HG03025 (cell line): ENCODE measurements around the gene SETD7.

ENCODE experiments used
- ATAC-seq: cut with Tn5 transposase; IDR thresholded peaks from one replicate; pipeline ENCODE4 v1.9.1; 2021; ENCODE audit warnings: mild to moderate bottlenecking, moderate library complexity; ENCODE audit not compliant: unreplicated experiment, low FRiP score

SETD7 gene

DNA sequence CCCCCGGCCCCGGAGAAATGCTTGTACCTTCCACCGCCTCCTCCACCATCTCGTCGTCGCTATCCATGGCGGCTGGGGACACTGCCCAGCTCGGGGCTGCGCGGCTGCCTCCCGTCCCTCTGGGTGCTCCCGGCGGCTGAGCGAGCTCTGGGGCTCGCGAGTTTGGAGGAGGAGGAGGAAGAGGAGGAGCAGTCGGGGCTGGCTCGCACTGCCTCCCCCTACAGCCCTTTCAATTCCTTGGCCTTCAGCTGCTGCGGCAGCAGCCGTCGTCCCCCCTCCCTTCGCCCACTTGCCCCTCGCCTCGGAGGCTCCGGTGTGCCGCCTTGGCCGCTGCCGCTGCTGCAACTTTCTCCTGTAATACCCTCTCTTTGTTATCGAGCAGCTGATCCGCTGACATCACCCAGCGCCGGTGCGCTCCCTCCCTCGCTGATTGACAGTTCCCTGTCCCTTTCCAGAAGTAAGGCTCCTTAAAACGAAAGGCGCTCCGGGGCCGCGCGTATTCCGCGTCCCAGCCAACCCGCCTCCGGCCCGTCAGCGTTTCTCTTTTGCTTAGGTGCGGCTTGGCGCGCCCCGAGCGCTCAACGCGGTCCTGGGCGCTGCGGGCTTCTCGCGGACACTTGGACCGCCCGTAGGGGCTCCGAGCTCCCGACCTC is at the start of gene SETD7:
SETD7 (minus strand) TSS at position 149 of the 653 bp plus-strand sequence; CDS start at position 67, 82 bp downstream.
- ATAC-seq, result no peak

- ATAC-seq, result no peak
Measured at GRCh38 chr4:139605516-139605915, 49.5 kb upstream of the SETD7 start.

DNA sequence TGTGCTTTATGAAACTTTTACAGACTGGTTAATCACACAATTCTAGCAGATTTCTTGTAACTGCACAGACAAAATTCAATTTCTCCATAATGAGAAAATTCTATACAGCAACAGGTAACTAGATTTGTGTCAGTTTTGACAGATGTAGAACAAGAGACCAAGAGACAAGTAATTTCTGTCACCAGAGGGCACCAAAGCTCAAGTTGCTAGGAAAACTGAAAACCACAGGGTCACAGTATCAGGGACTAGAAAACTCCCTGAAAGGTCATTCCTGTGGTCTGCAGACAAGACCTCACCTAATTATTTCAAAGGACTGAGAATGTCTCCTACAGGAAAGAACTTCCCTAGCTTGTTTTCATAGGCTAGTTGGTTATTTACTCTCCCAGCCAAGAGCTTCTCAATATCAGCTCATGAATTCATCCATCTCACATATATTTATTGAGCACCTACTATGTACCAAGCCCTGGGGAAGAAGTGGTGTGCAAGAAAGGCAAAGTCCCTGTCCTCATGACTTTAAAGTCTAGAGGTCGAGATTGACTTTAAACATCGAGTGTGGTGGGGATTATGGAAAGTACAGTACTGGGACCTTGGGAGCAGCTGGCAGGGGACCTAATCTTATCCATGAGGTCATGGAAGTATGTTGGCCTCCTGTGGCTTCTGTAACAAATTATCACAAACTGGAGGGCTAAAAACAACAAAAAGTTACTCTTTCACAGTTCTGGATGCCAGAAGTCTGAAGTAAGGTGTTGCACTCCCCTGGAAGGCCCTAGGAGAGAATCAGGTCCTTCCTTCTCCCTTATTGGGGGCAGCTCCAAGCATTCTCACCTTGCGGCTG is 47.8 kb upstream of the SETD7 start:
- ATAC-seq, result no peak

DNA sequence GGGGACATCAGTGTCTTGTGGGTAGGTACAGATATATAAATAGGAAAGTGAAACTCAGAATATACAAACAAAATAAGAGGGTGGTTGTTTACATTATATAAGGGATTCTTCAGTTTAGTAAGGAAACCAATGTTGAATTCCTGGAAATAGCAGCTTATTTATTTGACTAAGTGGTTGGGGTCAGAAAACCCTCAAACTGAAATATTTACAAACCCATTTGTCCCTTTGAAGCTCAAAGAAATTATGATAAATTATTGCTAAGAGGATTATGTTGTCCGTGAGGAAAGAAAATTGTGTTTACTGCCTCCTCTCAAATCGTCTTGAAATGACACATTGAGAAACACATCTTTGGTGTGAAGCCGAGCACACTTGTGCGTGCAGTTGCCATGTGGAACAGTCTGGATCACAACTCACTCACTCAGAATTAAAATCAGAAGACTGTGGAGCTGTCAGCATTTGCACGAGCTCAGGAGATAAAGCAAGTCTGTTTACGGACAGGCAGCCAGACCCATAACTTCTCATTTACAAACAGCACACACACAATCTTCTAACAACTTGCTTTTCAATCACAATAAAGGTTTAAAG is 46.8 kb upstream of the SETD7 start:
- no peak for ATAC-seq

DNA sequence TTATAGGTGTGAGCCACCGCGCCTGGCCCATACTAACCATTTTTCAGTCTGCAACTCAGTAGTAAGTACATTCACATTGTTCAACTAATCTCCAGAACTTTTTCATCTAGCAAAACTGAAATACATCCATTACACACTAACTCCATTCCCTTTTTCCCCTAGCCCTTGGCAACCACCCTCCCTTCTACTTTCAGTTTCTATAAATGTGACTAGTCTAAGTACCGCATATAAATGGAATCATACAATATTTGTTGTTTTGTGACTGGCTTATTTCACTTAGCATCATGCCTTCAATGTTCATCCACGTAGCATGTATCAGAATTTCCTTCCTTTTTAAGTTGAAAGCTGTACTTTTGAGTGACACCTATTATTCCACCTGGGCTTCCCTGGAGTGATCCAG is 44.6 kb upstream of the SETD7 start:
- no peak for ATAC-seq

DNA sequence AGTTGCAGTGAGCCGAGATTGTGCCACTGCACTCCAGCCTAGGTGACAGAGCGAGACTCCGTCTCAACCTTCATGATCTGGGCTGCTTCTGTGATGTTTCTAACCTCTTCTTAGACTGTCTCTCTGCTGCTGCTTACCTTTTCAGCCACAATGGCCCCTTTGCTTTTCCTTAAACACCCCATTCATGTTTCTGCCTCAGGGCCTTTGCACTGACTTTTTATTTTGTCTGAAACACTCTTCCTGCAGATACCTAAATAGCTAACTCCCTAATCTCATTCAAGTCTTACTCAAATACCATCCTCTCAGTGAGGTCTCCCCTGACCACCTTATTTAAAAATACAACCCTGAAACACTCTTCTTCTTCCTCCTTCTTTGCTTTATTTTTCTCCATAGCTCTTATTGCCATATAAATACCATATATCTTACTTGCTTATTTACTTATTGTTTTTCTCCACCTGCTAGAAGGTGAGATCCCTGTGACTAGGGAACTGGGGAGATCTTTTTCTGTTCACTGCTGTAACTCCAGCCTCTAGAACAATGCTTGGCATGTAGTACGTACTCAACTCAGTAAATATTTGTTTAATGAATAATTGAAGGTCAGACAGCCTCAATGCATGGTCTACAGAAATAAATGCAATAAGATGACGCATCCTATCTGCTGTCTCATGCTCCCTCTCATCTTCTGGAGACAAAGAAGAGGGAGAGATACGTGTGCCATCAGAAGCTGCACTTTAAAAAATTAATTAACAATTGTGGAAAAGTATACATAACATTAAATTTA is 43.8 kb upstream of the SETD7 start:
- ATAC-seq, result no peak

GRCh38 chr4:139599076-139599475 is 43.1 kb upstream of the SETD7 start:
- no peak for ATAC-seq

- ATAC-seq, result no peak
Measured at GRCh38 chr4:139596684-139597279, 40.8 kb upstream of the SETD7 start.

- ATAC-seq, result no peak
Measured at GRCh38 chr4:139596034-139596683, 40.1 kb upstream of the SETD7 start.

- no peak for ATAC-seq
Measured at GRCh38 chr4:139594591-139595185, 38.7 kb upstream of the SETD7 start.

DNA sequence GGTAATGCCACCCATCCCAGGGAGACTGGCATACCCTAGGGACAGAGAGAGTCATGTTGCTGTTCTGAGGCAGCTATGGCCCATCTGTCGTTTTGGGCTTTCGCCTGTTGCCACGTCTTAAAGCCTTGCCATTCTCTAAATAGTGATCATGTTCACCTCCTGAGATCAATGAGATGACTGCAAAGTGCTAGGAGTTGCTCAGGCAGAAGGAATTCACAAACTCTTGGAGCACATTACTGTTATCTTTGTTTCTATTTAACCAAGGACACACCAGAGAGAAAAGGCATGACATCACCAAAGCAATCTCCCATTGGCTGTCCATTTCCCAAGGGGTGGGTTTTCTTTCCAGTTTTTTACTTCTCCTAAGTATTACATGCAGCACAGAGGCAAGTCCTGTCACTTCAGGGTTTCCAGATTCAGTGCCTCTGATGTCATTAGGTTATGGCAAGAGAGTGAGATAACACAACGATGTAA is 37.1 kb upstream of the SETD7 start:
- no peak for ATAC-seq

- ATAC-seq, result no peak
Measured at GRCh38 chr4:139589336-139590018, 33.5 kb upstream of the SETD7 start.

DNA sequence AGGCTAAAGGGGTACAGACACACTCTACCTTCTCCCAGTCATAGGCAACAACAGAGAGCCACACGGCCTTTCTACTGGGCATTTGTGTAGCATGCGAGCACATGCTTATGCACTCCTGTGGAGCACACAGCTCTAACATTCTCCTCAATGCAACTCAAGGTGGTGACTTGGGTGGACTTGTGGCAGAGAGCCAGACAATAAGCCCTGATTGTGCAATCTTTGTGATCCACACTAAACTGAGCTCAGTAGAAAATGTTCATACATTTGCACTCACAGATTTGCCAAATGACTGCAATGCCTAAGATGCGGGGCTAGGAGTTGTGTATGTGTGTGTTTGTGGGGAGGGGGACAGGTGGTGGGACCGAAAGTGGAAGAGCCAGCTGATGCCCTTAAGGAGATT is 31.4 kb upstream of the SETD7 start:
- no peak for ATAC-seq

GRCh38 chr4:139585473-139585872 is 29.5 kb upstream of the SETD7 start:
- ATAC-seq, result no peak

DNA sequence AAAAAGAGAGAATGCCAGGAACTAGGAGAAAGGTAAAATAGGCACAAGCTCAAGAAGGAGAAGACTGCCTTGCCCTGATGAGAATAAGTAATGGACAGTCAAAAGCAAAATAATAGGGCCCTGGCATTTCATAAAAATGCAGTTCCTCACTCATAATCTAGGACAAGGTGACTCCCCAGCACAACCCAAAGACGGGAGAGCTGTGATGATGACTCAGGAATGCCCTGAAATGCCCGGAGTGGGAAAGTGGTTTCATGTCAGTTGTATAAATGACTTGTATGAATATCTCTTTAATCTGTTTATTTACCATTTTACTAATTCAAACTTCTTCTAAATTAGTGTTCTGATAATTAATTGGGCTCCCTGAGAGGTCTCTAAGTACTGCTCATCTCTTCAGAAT is 28.8 kb upstream of the SETD7 start:
- no peak for ATAC-seq

DNA sequence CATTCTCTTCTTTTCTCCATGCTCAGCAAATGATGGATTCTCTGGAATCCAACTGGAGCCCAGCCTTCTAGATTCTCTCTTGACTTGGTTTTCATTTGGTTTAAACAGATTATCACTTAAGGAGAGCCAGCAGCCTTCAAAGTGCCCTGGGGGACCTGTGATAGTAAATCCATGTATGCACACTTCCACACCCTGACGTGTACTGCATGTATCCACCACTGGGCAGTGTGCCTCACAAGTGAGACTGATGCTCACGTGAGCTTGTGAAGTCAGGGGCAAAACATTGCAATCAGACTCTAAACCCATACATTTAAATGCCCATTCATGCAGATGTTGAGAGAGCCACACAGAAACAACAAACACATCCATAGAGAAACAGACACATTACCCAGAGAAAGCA is 28.0 kb upstream of the SETD7 start:
- ATAC-seq, result no peak

- ATAC-seq, result no peak
Measured at GRCh38 chr4:139582044-139582443, 26.0 kb upstream of the SETD7 start.

DNA sequence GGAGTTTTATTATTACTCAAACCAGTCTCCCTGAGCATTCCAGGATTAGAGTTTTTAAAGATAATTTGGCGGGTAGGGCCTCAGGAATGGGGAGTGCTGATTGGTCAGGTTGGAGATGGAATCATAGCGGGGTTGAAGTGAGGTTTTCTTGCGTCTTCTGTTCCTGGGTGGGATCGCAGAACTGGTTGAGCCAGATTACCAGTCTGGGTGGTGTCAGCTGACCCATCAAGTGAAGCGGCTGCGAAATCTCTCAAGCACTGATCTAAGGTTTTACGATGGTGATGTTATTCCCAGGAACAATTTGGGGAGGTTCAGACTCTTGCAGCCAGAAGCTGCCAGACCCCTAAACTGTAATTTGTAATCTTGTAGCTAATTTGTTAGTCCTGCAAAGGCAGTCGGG is 25.1 kb upstream of the SETD7 start:
- ATAC-seq, result no peak

DNA sequence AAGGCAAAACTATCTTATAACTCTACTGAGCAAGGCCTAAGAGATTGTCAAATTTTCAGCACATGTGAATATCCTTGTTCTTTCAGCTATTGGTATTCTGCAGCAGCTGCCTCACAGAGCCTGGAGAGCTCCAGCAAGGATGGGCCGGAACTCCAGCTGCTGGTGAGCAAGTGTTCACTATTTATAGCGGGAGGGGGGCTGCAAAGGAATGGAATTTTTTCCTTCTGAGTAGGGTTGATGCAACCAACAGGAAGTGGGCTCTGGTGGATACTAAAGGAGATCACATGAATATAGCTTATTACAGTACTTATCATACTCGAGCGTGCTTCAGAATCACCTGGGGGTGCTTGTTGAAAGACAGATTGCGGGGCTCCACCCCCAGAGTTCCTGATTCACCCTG is 20.2 kb upstream of the SETD7 start:
- ATAC-seq, result no peak
